ENCODE results near the gene ITPKA. TPM values are rescaled to one million over a fixed set of nuclear protein-coding genes. Genes with fewer than 3 reads are reported as not detected.
A peak's percentile ranks its signal among the peaks of the same experiment; 100 is the strongest.

The ITPKA gene
- total RNA-seq, 2 experiments from 2014 or later: 0.35 TPM; not detected in 1

- H3K4me1 Mint-ChIP-seq: peaks cover 17% of the 10 kb centered on the region
- H3K36me3 Mint-ChIP-seq (ENCODE audit: low read depth): peaks cover 54% of the 10 kb centered on the region
- H3K9me3 Mint-ChIP-seq: no peaks in the 10 kb centered on the region
- no peaks in the 10 kb centered on the region for H3K27me3 Mint-ChIP-seq
- H3K27ac Mint-ChIP-seq: no peak overlapping the region
- H3K4me3 Mint-ChIP-seq: no peak overlapping the region
- no peak for DNase-seq
- ChIA-PET CTCF (interaction anchor here (0.6 to 3.9 kb wide), 6 partner anchors 10 to 303 kb away, joined by 3 to 14 read pairs (median 3); no protein-coding TSS in a partner anchor), POLR2A (interaction anchor here (0.7 to 0.8 kb wide), 2 partner anchors 9 to 116 kb away, joined by 4 to 9 read pairs; no protein-coding TSS in a partner anchor)
These were observed 13.1 kb upstream of the ITPKA start for GRCh38 chr15:41480396-41481140.

- DNase-seq: no peak
- no peak overlapping the region for H3K4me3 Mint-ChIP-seq
- H3K27me3 Mint-ChIP-seq: no peaks in the 10 kb centered on the region
- POLR2A ChIA-PET: no interaction called here
- peak overlapping the region; percentile 50 for H3K27ac Mint-ChIP-seq
- peaks cover 17% of the 10 kb centered on the region for H3K4me1 Mint-ChIP-seq
- CTCF ChIA-PET: interaction anchor here (0.6 to 3.9 kb wide), 3 partner anchors 12 to 51 kb away, joined by 3 to 14 read pairs (median 5); no protein-coding TSS in a partner anchor
- peaks cover 39% of the 10 kb centered on the region for H3K36me3 Mint-ChIP-seq (ENCODE audit: low read depth)
- no peaks in the 10 kb centered on the region for H3K9me3 Mint-ChIP-seq
These were observed 11.4 kb upstream of the ITPKA start for GRCh38 chr15:41482110-41482877.

GRCh38 chr15:41483115-41483514, 10.6 kb upstream of the ITPKA start:
- Mint-ChIP-seq H3K36me3 (ENCODE audit: low read depth) (peaks cover 35% of the 10 kb centered on the region), H3K27me3 (no peaks in the 10 kb centered on the region), H3K9me3 (no peaks in the 10 kb centered on the region), H3K4me3 (peak overlapping the region; percentile 11), H3K27ac (peak overlapping the region; percentile 69), H3K4me1 (peaks cover 21% of the 10 kb centered on the region)
- DNase-seq: peak; percentile 41
- ChIA-PET POLR2A (no interaction called here), CTCF (interaction anchor here (1.3 to 2.8 kb wide), 3 partner anchors 9 to 17 kb away, joined by 3 to 8 read pairs (median 5); no protein-coding TSS in a partner anchor)

- peak; percentile 22 for DNase-seq
- ChIA-PET POLR2A (no interaction called here), CTCF (interaction anchor here (0.8 to 2.8 kb wide), 4 partner anchors 9 to 43 kb away, joined by 3 to 8 read pairs (median 3); no protein-coding TSS in a partner anchor)
- H3K4me1 Mint-ChIP-seq: peaks cover 22% of the 10 kb centered on the region
- peak overlapping the region; percentile 11 for H3K4me3 Mint-ChIP-seq
- H3K27me3 Mint-ChIP-seq: no peaks in the 10 kb centered on the region
- H3K27ac Mint-ChIP-seq: peak overlapping the region; percentile 69
- H3K36me3 Mint-ChIP-seq (ENCODE audit: low read depth): peaks cover 32% of the 10 kb centered on the region
- H3K9me3 Mint-ChIP-seq: no peaks in the 10 kb centered on the region
These were observed 10.2 kb upstream of the ITPKA start for GRCh38 chr15:41483519-41483918.

GRCh38 chr15:41484937-41485625, 8.6 kb upstream of the ITPKA start:
- DNase-seq: no peak
- no peak overlapping the region for H3K4me3 Mint-ChIP-seq
- H3K27ac Mint-ChIP-seq: peak overlapping the region; percentile 1
- no peaks in the 10 kb centered on the region for H3K27me3 Mint-ChIP-seq
- CTCF ChIA-PET: interaction anchor here (0.7 to 2.8 kb wide), 2 partner anchors 13 to 19 kb away, joined by 3 to 8 read pairs; no protein-coding TSS in a partner anchor
- H3K4me1 Mint-ChIP-seq: peaks cover 25% of the 10 kb centered on the region
- H3K36me3 Mint-ChIP-seq (ENCODE audit: low read depth): peaks cover 22% of the 10 kb centered on the region
- POLR2A ChIA-PET: no interaction called here
- no peaks in the 10 kb centered on the region for H3K9me3 Mint-ChIP-seq

GRCh38 chr15:41486286-41486685, 7.4 kb upstream of the ITPKA start:
- Mint-ChIP-seq H3K27ac (no peak overlapping the region), H3K9me3 (no peaks in the 10 kb centered on the region), H3K4me1 (peaks cover 34% of the 10 kb centered on the region), H3K4me3 (no peak overlapping the region), H3K27me3 (peaks cover 3% of the 10 kb centered on the region), H3K36me3 (ENCODE audit: low read depth) (peaks cover 10% of the 10 kb centered on the region)
- DNase-seq: no peak
- CTCF ChIA-PET: no interaction called here
- POLR2A ChIA-PET: no interaction called here

- H3K4me3 Mint-ChIP-seq: no peak overlapping the region
- H3K4me1 Mint-ChIP-seq: peaks cover 44% of the 10 kb centered on the region
- no peak for DNase-seq
- H3K27me3 Mint-ChIP-seq: peaks cover 11% of the 10 kb centered on the region
- H3K36me3 Mint-ChIP-seq (ENCODE audit: low read depth): peaks cover 2% of the 10 kb centered on the region
- no peak overlapping the region for H3K27ac Mint-ChIP-seq
- POLR2A ChIA-PET: no interaction called here
- CTCF ChIA-PET: no interaction called here
- no peaks in the 10 kb centered on the region for H3K9me3 Mint-ChIP-seq
These were observed 6.3 kb upstream of the ITPKA start for GRCh38 chr15:41487381-41487780.

GRCh38 chr15:41487802-41488201, 5.9 kb upstream of the ITPKA start:
- Mint-ChIP-seq H3K27me3 (peaks cover 15% of the 10 kb centered on the region), H3K4me3 (peak overlapping the region; percentile 13), H3K4me1 (peaks cover 45% of the 10 kb centered on the region), H3K27ac (peak overlapping the region; percentile 62), H3K9me3 (no peaks in the 10 kb centered on the region), H3K36me3 (ENCODE audit: low read depth) (peaks cover 2% of the 10 kb centered on the region)
- POLR2A ChIA-PET: no interaction called here
- no peak for DNase-seq
- CTCF ChIA-PET: no interaction called here

- Mint-ChIP-seq H3K4me3 (no peak overlapping the region), H3K9me3 (no peaks in the 10 kb centered on the region), H3K27me3 (peaks cover 20% of the 10 kb centered on the region), H3K27ac (no peak overlapping the region), H3K36me3 (ENCODE audit: low read depth) (no peaks in the 10 kb centered on the region), H3K4me1 (peaks cover 36% of the 10 kb centered on the region)
- DNase-seq: no peak
- POLR2A ChIA-PET: interaction anchor here (0.6 kb wide), 1 partner anchor 9 kb away, joined by 9 read pairs; no protein-coding TSS in a partner anchor
- CTCF ChIA-PET: interaction anchor here (1.2 kb wide), 1 partner anchor 62 kb away, joined by 3 read pairs; no protein-coding TSS in a partner anchor
These were observed 4.0 kb upstream of the ITPKA start for GRCh38 chr15:41489641-41490040.

GRCh38 chr15:41490355-41490754, 3.3 kb upstream of the ITPKA start:
- DNase-seq: no peak

GRCh38 chr15:41491889-41492288, 1.8 kb upstream of the ITPKA start:
- POLR2A ChIA-PET: no interaction called here
- Mint-ChIP-seq H3K9me3 (no peaks in the 10 kb centered on the region), H3K4me3 (no peak overlapping the region), H3K36me3 (ENCODE audit: low read depth) (no peaks in the 10 kb centered on the region), H3K27me3 (peaks cover 31% of the 10 kb centered on the region), H3K4me1 (peaks cover 38% of the 10 kb centered on the region), H3K27ac (no peak overlapping the region)
- DNase-seq: no peak
- CTCF ChIA-PET: interaction anchor here (0.6 kb wide), 1 partner anchor 690 kb away, joined by 4 read pairs; no protein-coding TSS in a partner anchor

More at GRCh38 chr15:41490355-41490754, 3.3 kb upstream of the ITPKA start:
- H3K36me3 Mint-ChIP-seq (ENCODE audit: low read depth): no peaks in the 10 kb centered on the region
- H3K27ac Mint-ChIP-seq: no peak overlapping the region
- H3K9me3 Mint-ChIP-seq: no peaks in the 10 kb centered on the region
- POLR2A ChIA-PET: interaction anchor here (0.6 kb wide), 2 partner anchors 13 to 1661 kb away, joined by 3 to 4 read pairs; no protein-coding TSS in a partner anchor
- CTCF ChIA-PET: interaction anchor here (0.7 to 1.2 kb wide), 2 partner anchors 10 to 63 kb away, joined by 3 to 4 read pairs; no protein-coding TSS in a partner anchor
- peaks cover 38% of the 10 kb centered on the region for H3K4me1 Mint-ChIP-seq
- peaks cover 24% of the 10 kb centered on the region for H3K27me3 Mint-ChIP-seq
- H3K4me3 Mint-ChIP-seq: no peak overlapping the region

- Mint-ChIP-seq H3K27ac (no peak overlapping the region), H3K36me3 (ENCODE audit: low read depth) (no peaks in the 10 kb centered on the region), H3K27me3 (peaks cover 39% of the 10 kb centered on the region), H3K4me1 (peaks cover 38% of the 10 kb centered on the region), H3K9me3 (no peaks in the 10 kb centered on the region), H3K4me3 (peak overlapping the region; percentile 71)
- CTCF ChIA-PET: interaction anchor here (0.6 to 2.2 kb wide), 2 partner anchors 19 to 27 kb away, joined by 3 to 8 read pairs; no protein-coding TSS in a partner anchor
- POLR2A ChIA-PET: no interaction called here
- no peak for DNase-seq
These were observed 973 bp upstream of the ITPKA start for GRCh38 chr15:41492597-41493204.
